Measurements from ENCODE around the gene MARCHF4. TPM values are rescaled to one million over a fixed set of nuclear protein-coding genes. Genes with fewer than 3 reads are reported as not detected.

MARCHF4 gene
- total RNA-seq, 4 donors from 2014 or later, result 0.14 to 1.4 TPM; not detected in 2

DNA sequence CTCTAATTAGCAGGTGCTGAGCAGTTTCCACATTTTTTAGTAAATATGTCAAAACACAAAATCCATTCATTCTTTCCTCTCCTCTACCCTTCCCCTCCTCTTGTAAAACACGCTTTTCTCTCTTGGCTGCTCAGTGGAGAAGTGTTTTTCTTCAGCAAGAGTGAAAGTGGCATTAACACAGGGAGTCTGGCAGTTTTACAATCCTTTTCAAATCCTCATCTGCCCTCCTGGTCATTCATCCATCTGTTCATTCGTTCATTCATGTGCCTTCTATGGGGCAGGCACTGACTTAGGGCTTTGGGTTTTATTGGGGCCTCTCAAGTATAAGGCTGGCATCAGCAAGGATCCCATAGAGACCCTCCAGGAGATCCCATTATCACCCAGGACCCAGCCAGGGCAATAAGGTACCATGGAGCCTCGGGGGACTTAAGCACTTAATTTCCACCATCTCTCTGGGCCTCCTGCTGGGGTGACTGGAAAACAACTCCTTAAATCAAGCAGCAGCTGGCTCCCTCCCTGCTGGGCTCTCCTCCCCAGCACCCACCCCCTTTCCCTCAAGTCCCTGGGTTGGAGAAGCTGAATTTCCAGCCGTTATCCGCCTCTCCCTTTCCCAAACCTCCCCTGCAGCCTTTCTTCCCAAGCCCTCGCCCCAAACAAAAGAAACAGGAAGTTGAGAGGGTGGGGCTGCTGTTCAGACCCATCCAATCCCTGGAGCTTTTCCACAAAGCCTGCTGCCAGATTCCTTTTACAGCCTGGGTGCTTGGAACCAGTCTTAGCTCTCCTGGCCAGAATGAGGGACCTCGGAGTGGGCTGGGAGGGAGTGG lies 32.6 kb downstream of the MARCHF4 start:
- Histone ChIP-seq H3K27me3 (no peaks in the 10 kb centered on the region), H3K27ac (no peak overlapping the region), H3K4me1 (peaks cover 0 to 7% (median 2%) of the 10 kb centered on the region in 4 donors), H3K4me3 (no peak overlapping the region), H3K9me3 (no peaks in the 10 kb centered on the region), H3K36me3 (no peaks in the 10 kb centered on the region)
- in situ Hi-C loops (cut with MboI; ENCODE audit: low pct_ligation_motif_present in 1 of 4, low pct_unique_long_range_greater_than_20kb in 1 of 4, low sequenced_read_pairs in 3 of 4), result no loop called here
- intact Hi-C loops (cut with DNase I; ENCODE audit: low total_unique reads), result no loop called here
- DNase-seq, result no peak
- TF ChIP-seq, protein P1, sequence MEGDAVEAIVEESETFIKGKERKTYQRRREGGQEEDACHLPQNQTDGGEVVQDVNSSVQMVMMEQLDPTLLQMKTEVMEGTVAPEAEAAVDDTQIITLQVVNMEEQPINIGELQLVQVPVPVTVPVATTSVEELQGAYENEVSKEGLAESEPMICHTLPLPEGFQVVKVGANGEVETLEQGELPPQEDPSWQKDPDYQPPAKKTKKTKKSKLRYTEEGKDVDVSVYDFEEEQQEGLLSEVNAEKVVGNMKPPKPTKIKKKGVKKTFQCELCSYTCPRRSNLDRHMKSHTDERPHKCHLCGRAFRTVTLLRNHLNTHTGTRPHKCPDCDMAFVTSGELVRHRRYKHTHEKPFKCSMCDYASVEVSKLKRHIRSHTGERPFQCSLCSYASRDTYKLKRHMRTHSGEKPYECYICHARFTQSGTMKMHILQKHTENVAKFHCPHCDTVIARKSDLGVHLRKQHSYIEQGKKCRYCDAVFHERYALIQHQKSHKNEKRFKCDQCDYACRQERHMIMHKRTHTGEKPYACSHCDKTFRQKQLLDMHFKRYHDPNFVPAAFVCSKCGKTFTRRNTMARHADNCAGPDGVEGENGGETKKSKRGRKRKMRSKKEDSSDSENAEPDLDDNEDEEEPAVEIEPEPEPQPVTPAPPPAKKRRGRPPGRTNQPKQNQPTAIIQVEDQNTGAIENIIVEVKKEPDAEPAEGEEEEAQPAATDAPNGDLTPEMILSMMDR (IDR thresholded peaks at IDR 0.05), result no peak
- TF ChIP-seq POLR2AphosphoS5 (IDR thresholded peaks at IDR 0.05) (no peak), EP300 (IDR thresholded peaks at IDR 0.05; ENCODE audit: low read depth) (no peak), POLR2A (IDR thresholded peaks at IDR 0.05) (no peak)
- WGBS, 2 donors (ENCODE audit: low coverage in 1 of 2), result 33 to 56% methylated on average over 1 to 7 of the region's 7 CpGs

DNA sequence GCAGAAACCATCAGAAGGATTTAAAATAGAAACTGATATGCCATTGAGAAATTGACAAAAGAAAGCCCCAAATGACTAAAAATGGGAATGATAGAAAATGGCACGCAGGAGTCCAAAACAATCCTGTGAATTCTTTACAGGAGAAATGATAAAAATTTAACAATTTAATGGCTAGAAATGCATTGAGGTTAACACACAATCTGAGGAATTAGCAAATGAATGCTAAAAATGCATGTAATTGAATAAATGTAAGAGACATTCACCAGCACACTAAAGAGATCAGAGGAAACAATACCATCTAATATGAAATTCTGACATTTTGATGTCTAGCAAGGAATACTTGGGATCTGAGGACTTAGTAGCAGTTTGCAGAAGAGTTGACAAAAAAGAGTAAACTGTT lies 37.0 kb downstream of the MARCHF4 start:
- no peaks in the 10 kb centered on the region for H3K27me3 ChIP-seq
- TF ChIP-seq, protein P1 (IDR thresholded peaks at IDR 0.05), result no peak
- TF ChIP-seq POLR2A (IDR thresholded peaks at IDR 0.05) (no peak), EP300 (IDR thresholded peaks at IDR 0.05; ENCODE audit: low read depth) (no peak), POLR2AphosphoS5 (IDR thresholded peaks at IDR 0.05) (no peak)
- H3K36me3 ChIP-seq, result no peaks in the 10 kb centered on the region
- intact Hi-C loops (cut with DNase I; ENCODE audit: low total_unique reads) (no loop called here), in situ Hi-C loops (cut with MboI; ENCODE audit: low pct_ligation_motif_present in 1 of 4, low pct_unique_long_range_greater_than_20kb in 1 of 4, low sequenced_read_pairs in 3 of 4) (no loop called here)
- H3K4me1 ChIP-seq, result peaks cover 0 to 7% (median 2%) of the 10 kb centered on the region in 4 donors
- no peaks in the 10 kb centered on the region for H3K9me3 ChIP-seq
- WGBS, 2 donors (ENCODE audit: low coverage in 1 of 2), result 89 to 91% methylated on average over 1 of the region's 1 CpG
- no peak overlapping the region for H3K4me3 ChIP-seq
- no peak for DNase-seq
- H3K27ac ChIP-seq, result no peak overlapping the region

DNA sequence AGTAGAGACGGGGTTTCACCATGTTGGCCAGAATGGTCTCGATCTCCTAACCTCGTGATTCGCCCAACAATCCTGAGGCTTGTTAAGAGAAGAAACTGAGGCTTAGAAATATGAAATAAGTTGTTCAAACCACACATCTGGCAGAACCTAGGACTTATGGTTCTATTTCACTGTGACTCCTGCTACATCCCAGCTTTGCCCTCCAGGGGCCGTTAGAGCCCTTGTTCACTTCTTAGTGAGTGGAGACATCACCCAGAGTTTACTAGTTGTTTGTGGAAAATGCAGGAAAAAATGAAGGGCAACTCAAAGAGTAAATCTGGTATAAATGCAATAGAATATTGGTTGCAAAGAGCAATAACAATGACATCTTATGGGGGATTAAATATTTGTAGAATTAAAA lies 43.9 kb downstream of the MARCHF4 start:
- 84 to 86% methylated on average over 4 to 5 of the region's 5 CpGs for WGBS, 2 donors (ENCODE audit: low coverage in 1 of 2)

DNA sequence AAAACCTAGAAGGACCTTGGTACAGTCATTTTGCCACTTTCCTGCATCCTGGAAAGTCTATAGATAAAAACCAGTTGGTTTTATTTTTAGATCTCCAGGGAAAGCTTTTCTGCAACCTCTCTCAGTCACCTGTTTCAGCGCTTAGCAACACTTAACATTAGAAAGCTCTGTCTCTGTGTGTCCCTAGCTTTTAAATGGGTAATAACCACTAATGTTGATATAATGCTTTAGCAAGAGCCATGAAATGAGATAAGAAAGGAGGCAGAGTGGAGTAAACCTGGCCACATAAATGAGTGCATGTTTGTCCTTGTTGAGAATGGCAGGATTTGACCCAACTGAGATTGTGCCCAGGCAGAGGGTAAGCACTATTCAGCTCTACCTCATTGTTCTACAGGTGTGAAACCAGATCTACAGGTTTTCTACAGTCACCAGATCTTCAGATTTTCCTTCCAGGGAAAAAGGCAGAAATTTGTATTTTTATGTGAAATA lies 44.8 kb downstream of the MARCHF4 start:
- 82 to 83% methylated on average over 1 of the region's 1 CpG for WGBS, 2 donors (ENCODE audit: low coverage in 1 of 2)
- DNase-seq, result no peak
- intact Hi-C loops (cut with DNase I; ENCODE audit: low total_unique reads), result no loop called here

More for the DNA sequence above, 43.9 kb downstream of the MARCHF4 start:
- intact Hi-C loops (cut with DNase I; ENCODE audit: low total_unique reads) (no loop called here), in situ Hi-C loops (cut with MboI; ENCODE audit: low pct_ligation_motif_present in 1 of 4, low pct_unique_long_range_greater_than_20kb in 1 of 4, low sequenced_read_pairs in 3 of 4) (no loop called here)
- Histone ChIP-seq H3K27me3 (no peaks in the 10 kb centered on the region), H3K4me1 (no peaks in the 10 kb centered on the region), H3K4me3 (no peak overlapping the region), H3K36me3 (no peaks in the 10 kb centered on the region), H3K27ac (no peak overlapping the region), H3K9me3 (no peaks in the 10 kb centered on the region)
- TF ChIP-seq, protein P1 (IDR thresholded peaks at IDR 0.05), result no peak
- TF ChIP-seq POLR2A (IDR thresholded peaks at IDR 0.05) (no peak), EP300 (IDR thresholded peaks at IDR 0.05; ENCODE audit: low read depth) (no peak), POLR2AphosphoS5 (IDR thresholded peaks at IDR 0.05) (no peak)
- no peak for DNase-seq

More for the DNA sequence above, 44.8 kb downstream of the MARCHF4 start:
- Histone ChIP-seq H3K4me1 (no peaks in the 10 kb centered on the region), H3K4me3 (no peak overlapping the region), H3K36me3 (no peaks in the 10 kb centered on the region), H3K27me3 (no peaks in the 10 kb centered on the region), H3K9me3 (no peaks in the 10 kb centered on the region), H3K27ac (no peak overlapping the region)
- TF ChIP-seq POLR2AphosphoS5 (IDR thresholded peaks at IDR 0.05), result no peak
- TF ChIP-seq POLR2A (IDR thresholded peaks at IDR 0.05), result no peak
- TF ChIP-seq EP300 (IDR thresholded peaks at IDR 0.05; ENCODE audit: low read depth), result no peak
- TF ChIP-seq, protein P1 (IDR thresholded peaks at IDR 0.05), result no peak
- in situ Hi-C loops (cut with MboI; ENCODE audit: low pct_ligation_motif_present in 1 of 4, low pct_unique_long_range_greater_than_20kb in 1 of 4, low sequenced_read_pairs in 3 of 4), result no loop called here

Small RNA genes within 50 kb of the gene (small RNA-seq; reads per million reads assigned to genes)
- 0 reads per million in 4 donors for gene RF00019

Other genes with a start within 250 kb of the MARCHF4 start
- gene SMARCAL1, start 40.0 kb upstream of the MARCHF4 start, total RNA-seq, result 10 to 100 TPM; 16.9 to 32.2 (median 23.6) TPM
- gene RPL37A, start 126.4 kb upstream of the MARCHF4 start, total RNA-seq, result 1,000 to 10,000 TPM in 1 of 4 donors, 100 to 1,000 TPM in 2, 10 to 100 TPM in 1; 59.1 to 1,456 (median 761) TPM